ENCODE measurements around the gene NEO1. TPM values are rescaled to one million over a fixed set of nuclear protein-coding genes. Genes with fewer than 3 reads are reported as not detected.
A peak's percentile ranks its signal among the peaks of the same experiment; 100 is the strongest.

Gene NEO1
- polyA plus RNA-seq, 1 of the 3 experiments (the other 2 are of a cell fraction): 13.1 TPM

DNA sequence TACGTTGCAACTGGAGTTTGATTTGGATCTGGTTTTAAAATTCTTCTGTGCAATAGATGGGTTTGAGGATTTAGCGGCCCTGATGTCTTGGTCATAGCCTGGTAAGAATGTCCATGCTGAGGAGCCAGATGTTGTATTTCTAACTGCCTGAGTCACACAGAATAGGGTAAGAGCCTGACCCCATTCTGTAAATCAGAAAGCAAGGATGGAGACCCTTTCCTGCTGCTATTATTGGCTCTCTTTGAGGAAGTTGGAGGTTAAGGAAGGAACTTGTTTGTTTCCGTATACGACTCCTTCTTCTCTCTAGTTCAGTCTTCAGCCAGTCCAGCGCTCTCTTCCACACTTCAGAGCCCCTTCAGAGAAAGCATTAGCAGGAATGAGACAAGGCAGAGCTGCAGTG, 251.4 kb downstream of the NEO1 start:
- Histone ChIP-seq H3K4me3 (ENCODE audit: low read depth in 2 of 2, low read length in 1 of 2) (no peak overlapping the region), H2AFZ (ENCODE audit: low read depth) (no peak overlapping the region), H3K9ac (no peak overlapping the region), H3K27ac (ENCODE audit: low read depth in 2 of 2, low read length in 1 of 2) (no peak overlapping the region), H3K9me2 (no peaks in the 10 kb centered on the region), H3K9me3 (no peaks in the 10 kb centered on the region), H3F3A (replicated peaks; ENCODE audit: insufficient read depth) (no peaks in the 10 kb centered on the region), H3K36me3 (replicated peaks in 1 of 2; ENCODE audit: control insufficient read depth in 1 of 2, insufficient read depth in 2 of 2, low read length in 1 of 2) (peaks cover 8 to 22% of the 10 kb centered on the region in 2 experiments), H3K79me2 (ENCODE audit: insufficient read depth) (no peaks in the 10 kb centered on the region), H4K20me1 (ENCODE audit: insufficient read depth) (no peaks in the 10 kb centered on the region), H3K4me1 (ENCODE audit: control insufficient read depth in 1 of 2, insufficient read depth in 2 of 2, low read depth in 1 of 2, low read length in 1 of 2) (peaks cover 0 to 8% of the 10 kb centered on the region in 2 experiments; a peak in 1 of 4 replicates), H3K27me3 (ENCODE audit: insufficient read depth) (no peaks in the 10 kb centered on the region), H3K4me2 (no peak overlapping the region)
- TF ChIP-seq RXRA (IDR thresholded peaks at IDR 0.05; ENCODE audit: borderline replicate concordance, low read depth): no peak
- ChIA-PET POLR2A (no interaction called here), CTCF (interaction anchor here (1.2 to 4.1 kb wide), 2 partner anchors 333 to 398 kb away, joined by 3 to 37 read pairs; no protein-coding TSS in a partner anchor)
- DNase-seq: no peak
- WGBS (ENCODE audit: low lambda C conversion rate): 96% methylated on average over 5 of the region's 5 CpGs

DNA sequence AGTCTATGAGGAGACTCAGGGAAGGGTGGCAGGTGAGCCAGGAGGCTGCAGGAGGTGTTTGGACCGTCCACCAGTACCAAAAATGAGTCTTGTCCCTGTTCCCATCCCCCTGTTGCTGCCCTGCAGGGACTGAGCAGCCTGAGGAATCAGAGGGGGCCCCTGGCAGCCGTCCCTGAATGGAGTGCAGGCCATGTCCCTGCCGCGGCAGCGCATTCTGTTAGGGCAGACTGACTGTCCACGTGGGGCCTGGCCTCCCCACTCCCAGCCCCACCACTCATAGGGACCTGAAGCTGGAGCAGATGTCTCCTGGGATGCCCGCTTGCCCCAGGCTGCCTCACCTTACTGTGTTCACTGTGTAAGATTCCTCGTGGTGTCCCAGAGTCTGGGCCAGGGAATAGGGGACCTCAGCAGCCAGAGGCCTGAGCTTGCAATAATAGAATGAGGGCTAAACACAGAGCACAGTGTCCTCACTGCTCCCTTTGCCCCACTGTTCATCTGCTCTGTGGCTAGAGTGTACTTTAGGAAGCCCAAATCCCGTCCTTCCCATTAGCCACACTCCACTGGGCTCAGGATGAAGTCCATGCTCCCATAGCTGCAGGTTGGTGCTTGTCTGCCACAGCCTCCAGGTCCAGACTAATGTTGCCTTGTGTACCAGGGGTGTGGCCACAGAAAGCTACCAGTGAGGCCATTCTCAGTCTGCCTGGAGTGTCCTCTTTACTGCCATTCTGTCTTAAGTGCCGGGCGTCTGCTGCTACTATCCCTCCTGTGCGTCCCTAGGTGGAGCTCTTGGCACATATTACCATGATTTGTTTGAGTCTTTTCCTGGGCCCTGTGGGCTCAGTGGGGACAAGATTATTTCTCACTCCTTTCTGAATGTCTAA, 253.3 kb downstream of the NEO1 start:
- peak; percentile 79 for DNase-seq
- Histone ChIP-seq H3K9ac (no peak overlapping the region), H3K79me2 (ENCODE audit: insufficient read depth) (no peaks in the 10 kb centered on the region), H3K27me3 (ENCODE audit: insufficient read depth) (no peaks in the 10 kb centered on the region), H3F3A (replicated peaks; ENCODE audit: insufficient read depth) (no peaks in the 10 kb centered on the region), H3K4me2 (no peak overlapping the region), H3K9me3 (no peaks in the 10 kb centered on the region), H4K20me1 (ENCODE audit: insufficient read depth) (no peaks in the 10 kb centered on the region), H3K9me2 (no peaks in the 10 kb centered on the region), H3K4me1 (ENCODE audit: control insufficient read depth in 1 of 2, insufficient read depth in 2 of 2, low read depth in 1 of 2, low read length in 1 of 2) (peaks cover 0 to 8% of the 10 kb centered on the region in 2 experiments; a peak in 1 of 4 replicates), H3K4me3 (ENCODE audit: low read depth in 2 of 2, low read length in 1 of 2) (no peak overlapping the region; a peak in 1 of 4 replicates), H3K27ac (ENCODE audit: low read depth in 2 of 2, low read length in 1 of 2) (no peak overlapping the region; a peak in 1 of 4 replicates), H3K36me3 (replicated peaks in 1 of 2; ENCODE audit: control insufficient read depth in 1 of 2, insufficient read depth in 2 of 2, low read length in 1 of 2) (peaks cover 8 to 17% of the 10 kb centered on the region in 2 experiments), H2AFZ (ENCODE audit: low read depth) (no peak overlapping the region)
- WGBS (ENCODE audit: low lambda C conversion rate): 70% methylated on average over 8 of the region's 12 CpGs
- POLR2A ChIA-PET: no interaction called here
- CTCF ChIA-PET: interaction anchor here (0.6 to 4.1 kb wide), 38 partner anchors 8 to 406 kb away, joined by 3 to 37 read pairs (median 4); partner anchors contain the start of gene CD276
- no peak for TF ChIP-seq FOSL2 (IDR thresholded peaks at IDR 0.05; ENCODE audit: borderline replicate concordance, low read depth)
- peak; percentile 62 for TF ChIP-seq CTCF (IDR thresholded peaks at IDR 0.05)
- TF ChIP-seq SMC3 (IDR thresholded peaks at IDR 0.05; ENCODE audit: low read depth, low read length): peak; percentile 55
- TF ChIP-seq RAD21 (IDR thresholded peaks at IDR 0.05; ENCODE audit: low read length): peak; percentile 90
- no peak for TF ChIP-seq GATA2 (CRISPR knock-in tag; IDR thresholded peaks at IDR 0.05)
- TF ChIP-seq NFIC (IDR thresholded peaks at IDR 0.05; ENCODE audit: borderline replicate concordance): no peak
- TF ChIP-seq EP300 (IDR thresholded peaks at IDR 0.05; ENCODE audit: borderline replicate concordance in 1 of 2, low read depth in 1 of 2, low read length in 1 of 2): no peak
- TF ChIP-seq ELF1 (IDR thresholded peaks at IDR 0.05): no peak
- peak; percentile 13 for TF ChIP-seq CHD2 (IDR thresholded peaks at IDR 0.05; ENCODE audit: low read length, partially characterized antibody)
- TF ChIP-seq FOXJ3 (CRISPR knock-in tag; IDR thresholded peaks at IDR 0.05): no peak
- TF ChIP-seq GABPA (IDR thresholded peaks at IDR 0.05; ENCODE audit: low read depth): no peak
- TF ChIP-seq TAF1 (IDR thresholded peaks at IDR 0.05; ENCODE audit: borderline replicate concordance, low read depth, low read length): no peak
- no peak for TF ChIP-seq MXI1 (IDR thresholded peaks at IDR 0.05; ENCODE audit: low read depth, low read length)
- TF ChIP-seq EZH2phosphoT487 (IDR thresholded peaks at IDR 0.05; ENCODE audit: borderline replicate concordance, low read depth): no peak
